Embryonic facial prominence (tissue), 1 donor: ENCODE data around the gene RPL18.
"Not testable (repeated sequence)": the region's sequence is repeated elsewhere in the genome, so short reads cannot be mapped to it uniquely, and the experiment has no call there.

Experiments used
- DNase-seq: peaks from one replicate; pipeline ENCODE4 v3.0.0-alpha.2; 2016; ENCODE audit errors: extremely low spot score

RPL18 gene

DNA sequence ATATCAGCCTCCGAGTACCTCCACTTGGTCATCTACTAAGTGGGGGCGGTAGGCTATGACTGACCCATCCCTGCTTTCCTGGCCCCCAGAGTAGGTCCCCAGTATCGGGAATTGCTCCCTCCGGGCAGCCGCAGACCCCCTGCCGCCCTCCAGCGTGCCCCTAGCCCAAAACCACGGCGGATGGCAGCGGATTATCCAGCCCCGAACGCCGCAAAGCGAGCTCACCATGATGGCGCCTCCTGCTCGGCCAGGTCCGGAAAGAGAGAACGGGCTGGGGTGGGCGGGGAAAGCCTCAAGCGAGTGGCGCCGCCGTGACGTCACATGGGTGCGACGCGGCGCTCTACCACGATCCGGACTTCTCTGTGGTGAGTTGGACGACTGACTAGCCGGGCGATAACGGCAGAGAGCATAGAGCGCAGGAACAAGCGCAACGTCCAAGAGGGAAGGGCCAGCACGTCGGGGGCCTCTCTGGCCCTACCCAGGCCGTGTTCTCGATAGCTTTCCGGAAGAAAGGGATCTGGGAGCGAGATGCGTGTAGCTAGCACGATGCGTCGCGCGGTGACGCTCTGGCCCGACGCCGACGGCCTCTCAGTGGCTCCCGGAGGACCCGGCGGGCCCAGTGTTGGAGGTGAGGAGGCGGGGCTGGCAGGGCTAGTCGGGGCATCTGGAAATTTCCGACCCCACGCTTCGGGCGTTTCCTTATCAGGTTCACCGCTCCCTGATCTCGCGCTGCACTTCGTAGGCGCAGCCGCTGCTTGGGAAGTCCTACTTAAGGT lies at the start of gene RPL18, which contains the start of gene SPHK2:
Gene RPL18, minus strand, starts transcription at position 263 of the 776 bp plus-strand sequence. Its CDS starts 35 bp downstream, at position 228.
Gene SPHK2, plus strand, starts transcription at position 591 of the 776 bp plus-strand sequence. CDS start 1,009 bp downstream, outside the sequence.
- peak; percentile 99 for DNase-seq

DNA sequence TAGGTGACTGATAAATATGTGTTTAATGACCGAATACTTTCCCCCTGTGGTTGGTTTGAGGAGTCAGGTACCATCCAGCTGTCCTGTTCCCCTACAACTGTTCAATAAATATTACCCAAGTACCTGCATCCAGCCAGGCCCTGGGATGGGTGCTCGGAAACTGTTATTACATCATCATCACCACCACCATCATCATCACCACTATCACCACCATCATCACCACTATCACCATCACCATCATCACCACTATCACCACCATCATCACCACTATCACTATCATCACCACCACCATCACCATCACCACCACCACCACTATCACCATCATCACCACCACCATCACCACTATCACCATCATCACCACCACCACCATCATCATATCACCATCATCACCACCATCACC lies 49.8 kb upstream of the RPL18 start:
- DNase-seq: no peak

DNA sequence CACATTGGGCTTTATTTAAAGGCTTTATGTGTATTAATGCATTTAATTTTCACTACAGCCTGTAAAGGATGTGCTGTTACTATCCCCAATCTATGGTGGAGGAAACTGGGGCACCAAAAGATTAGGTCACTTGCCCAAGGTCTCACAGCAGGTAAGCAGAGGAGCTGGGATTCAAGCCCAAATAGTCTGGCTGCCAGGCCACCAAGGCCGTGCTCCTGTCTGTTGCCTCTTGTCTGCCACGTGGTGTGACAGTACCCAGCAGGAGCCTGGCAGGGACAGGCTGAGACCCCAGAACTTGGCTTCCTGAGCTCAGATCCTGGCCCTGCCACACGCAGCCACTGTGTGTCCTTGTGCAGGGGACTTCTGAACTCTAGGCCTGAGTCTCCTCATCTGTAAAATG lies 49.4 kb upstream of the RPL18 start:
- no peak for DNase-seq

DNA sequence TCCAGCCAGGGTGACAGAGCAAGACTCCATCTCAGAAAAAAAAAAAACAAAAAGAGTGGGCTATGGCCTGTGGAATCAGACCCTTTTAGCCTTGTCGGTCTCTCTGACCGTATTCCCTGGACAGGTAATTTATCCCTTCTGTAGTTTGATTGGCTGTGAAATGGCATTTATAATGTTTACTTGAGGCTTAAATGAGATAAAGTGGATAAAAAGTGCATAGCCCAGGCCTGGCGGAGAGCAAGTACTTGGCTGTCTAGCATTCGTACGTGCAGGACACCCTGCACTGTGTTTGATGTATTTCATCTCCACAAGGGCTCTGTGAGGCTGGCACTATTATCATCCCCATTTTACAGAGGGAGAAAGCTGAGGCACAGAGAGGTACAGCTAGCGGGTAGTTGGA lies 46.8 kb upstream of the RPL18 start:
- DNase-seq: no peak

DNA sequence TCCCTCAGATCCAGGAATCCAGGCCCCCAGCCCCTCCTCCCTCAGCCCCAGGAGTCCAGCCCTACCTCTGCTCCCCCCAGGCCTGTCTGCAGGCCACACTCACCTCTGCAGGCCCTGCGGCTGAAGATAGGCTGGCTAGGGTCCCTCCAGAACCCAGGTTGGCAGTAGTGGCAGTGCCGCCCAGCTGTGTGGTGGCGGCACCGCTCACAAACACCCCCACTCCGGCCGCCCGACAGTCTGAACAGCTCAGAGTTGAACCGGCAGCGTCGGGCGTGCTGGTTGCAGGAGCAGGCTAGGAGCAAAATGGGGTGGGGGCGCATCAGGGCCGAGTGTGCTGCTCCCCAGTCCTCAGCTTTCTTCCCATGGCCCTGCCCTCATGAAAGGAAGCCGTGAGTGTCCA lies 45.5 kb upstream of the RPL18 start:
- DNase-seq: no peak

DNA sequence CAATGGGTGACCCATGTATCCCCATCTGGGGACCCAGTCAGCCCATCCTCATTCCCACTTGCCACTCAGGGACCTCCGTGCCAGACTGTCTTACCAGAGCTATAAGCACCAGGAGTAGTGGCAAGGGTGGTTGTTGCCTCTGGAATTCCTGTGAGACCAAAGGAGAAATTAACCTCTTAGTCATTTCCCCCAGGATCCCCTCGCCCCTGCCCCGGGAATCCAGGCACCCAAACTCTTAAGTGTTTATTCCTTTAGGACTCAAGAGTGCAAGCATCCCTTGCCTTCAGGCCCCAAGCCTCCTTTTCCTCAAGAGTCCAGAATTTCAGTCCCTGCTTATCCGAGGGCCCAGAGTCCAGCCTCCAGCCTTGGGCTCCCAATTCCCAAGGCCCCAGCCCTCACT lies 44.7 kb upstream of the RPL18 start:
- no peak for DNase-seq

DNA sequence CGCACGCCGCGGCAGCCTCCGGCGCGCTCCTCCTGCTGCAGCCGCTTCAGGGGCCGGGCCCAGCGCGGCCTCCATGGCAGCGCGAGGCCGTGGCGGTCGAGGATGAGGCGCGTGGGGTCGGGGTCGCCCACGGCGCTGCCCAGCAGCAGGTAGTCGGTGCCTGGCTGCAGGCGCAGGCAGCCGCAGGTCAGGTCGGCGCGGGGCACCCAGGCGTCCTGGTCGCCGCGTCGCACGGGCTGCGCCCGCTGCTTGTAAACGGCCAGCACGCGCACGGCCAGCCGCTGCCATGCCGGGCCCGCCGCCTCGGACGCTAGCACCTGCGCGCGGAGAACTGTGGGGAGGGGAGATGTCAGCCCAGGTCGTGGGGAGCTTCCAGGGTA lies 42.7 kb upstream of the RPL18 start:
- DNase-seq: no peak

DNA sequence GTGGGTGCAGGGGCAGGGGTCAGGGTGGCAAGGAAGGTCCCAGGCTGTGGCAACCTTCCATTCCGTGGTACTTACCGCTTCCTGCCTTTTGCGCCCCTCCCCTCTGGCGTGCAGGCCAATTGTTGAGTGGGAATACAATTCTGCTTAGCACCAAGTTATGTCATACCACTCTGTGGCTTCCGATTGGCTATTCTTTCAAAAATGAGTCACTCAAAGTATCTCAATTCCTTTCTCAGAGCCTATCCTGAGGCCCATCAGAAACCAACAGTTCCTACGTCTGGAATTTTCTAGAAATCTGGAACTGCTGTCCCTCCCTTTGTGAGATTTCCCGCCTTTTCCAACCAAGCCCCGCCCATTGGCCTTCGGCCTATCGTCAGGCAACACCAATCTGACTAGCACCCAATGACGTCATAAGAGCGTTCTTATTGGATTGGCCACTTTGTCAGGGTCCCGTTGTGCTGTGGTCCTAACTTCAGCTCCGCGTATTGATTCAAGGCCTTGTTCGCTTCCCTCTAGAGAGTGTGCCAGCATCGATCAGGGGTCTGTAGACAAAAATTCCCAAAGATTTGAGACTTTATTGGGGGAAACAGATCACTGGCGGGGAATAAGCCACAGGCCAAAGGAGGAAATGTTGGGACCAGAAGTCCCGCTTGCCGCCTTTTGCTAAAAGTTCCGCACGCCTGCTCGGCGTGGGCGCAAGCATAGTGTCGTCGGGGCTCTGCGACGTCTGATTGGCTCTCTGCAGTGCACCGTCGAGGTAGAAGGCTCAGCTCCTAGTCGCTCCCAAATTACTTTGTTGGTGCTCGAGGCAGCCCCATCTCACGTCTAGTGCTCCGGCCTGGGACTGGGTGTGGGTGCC lies 42.1 kb upstream of the RPL18 start:
- no peak for DNase-seq

DNA sequence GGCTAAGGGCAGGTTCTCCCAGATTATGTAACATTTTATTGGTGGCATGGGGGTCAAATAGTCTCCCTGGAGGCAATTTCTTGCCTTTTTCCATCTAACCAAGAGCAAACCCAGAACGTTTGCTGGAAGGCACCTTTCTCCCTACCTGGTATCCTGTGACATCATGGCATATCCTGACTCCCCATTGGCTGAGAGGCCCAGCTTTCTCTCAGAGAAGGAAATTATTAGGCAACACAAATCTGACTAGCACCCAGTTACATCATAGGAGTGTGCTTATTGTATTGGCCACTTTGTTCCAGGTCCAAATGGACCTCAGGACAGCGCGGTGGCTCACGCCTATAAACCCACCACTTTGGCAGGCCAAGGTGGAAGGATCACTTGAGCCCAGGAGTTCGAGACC lies 40.8 kb upstream of the RPL18 start:
- DNase-seq: no peak

DNA sequence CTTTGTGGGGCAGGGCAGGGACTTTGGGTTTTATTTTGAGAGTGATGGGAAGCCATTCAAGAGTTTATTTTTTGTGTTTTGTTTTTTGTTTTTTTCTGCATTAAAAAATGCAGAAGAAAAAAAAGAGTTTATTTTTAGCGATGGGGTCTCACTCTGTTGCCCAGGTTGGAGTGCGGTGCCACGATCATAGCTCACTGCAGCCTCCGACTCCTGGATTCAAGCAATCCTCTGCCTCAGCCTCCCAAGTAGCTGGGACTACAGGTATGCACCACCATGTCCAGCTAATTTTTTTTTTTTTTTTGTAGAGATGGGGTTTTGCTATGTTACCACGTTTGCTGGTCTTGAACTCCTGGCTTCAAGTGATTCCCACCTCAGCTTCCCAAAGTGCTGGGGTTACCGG lies 39.5 kb upstream of the RPL18 start:
- DNase-seq: no peak

DNA sequence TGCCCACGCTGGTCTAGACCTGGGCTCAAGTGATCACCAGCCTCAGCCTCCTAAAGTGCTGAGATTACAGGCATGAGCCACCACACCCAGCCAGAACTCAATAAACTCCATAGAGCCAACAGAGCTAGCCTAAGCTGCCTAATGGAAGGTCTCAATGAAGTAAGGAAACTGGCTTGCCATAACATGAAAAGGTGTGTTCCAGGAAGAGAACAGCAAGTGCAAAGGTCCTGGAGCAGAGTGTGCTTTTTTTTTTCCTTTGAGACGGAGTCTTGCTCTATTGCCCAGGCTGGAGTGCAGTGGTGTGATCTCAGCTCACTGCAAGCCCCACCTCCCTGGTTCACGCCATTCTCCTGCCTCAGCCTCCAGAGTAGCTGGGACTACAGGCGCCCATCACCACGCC lies 38.9 kb upstream of the RPL18 start:
- DNase-seq: not testable (repeated sequence)

DNA sequence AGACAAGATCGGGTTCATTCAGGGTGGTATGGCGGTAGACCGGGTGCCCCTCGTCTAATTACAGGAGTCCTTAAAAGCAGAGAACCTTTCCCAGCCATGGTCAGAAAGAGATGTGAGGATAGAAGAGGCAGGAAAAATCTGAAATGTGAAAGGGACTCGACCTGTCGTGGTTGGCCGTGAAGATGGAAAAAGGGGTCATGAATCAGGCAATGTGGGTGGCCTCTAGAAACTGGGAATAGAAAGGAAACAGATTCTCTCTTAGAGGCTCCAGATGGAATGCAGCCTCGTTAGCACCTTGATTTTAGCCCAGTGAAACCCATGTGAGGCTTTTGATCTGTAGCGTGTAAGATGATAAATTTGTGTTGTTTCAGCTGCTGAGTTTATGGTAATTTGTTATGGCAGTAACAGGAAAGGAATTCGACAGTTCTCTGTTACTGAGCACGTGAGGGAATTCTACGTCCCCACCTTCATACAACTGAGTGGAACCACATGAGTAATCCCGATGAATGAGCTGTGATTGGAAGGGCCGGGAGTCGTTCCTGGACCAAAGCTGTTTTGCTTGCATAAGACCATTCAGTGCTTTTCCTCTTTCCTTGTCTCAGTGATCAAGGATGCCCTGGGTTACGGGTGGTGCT lies 38.0 kb upstream of the RPL18 start:
- DNase-seq: peak; percentile 67

DNA sequence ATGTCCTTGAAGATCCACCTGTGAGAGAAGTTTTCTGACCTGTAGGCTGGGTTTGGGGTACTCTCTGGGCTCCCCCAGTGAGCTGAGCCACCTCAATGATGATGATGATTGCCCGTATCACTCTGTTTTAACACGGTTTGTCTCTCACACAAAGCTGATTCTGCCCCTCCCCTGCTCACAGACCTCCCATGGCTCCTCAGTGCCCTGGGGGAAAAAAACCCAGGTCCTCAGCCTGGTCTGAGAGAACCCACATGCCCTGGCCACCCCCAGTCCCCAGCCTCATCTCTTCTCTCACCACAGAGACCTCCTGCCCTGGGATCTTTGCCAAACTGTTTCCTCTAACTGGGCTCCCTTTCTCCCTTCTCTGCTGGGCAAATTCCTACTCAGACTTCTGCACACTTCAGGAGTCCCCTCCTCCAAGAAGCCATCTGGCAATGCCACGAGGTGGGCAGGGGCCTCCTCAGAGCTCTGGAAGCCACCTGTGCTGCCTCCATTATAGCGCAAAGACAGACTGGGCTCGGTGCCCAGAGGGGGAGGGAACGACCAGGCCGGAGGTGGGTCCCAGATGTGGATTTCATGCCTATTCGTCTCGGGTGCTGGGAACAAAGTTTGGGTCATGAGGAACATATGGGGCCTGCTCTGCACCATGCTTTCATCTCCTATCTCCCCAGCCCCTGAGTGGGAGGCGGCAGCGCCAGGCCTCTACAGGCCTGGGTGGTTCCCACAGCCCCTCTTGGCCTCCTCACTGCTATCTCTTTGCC lies 35.5 kb upstream of the RPL18 start:
- DNase-seq: no peak

DNA sequence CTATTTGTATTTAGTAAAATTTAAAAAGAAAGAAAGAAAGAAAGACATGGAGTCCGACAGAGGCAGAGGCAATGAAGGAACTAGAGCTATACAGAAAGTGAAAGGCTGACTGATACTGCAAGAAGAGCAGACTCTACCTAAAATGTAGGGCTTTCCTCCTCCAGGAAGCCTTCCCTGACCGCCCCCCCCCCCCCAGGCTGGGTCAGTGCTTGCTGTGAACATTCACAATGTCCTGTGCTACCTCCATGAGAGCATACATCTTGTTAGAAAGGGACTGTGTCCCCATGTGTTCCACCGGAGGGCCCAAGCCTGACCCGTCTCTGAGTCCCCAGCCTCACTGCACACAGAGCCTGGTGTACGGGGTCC lies 32.7 kb upstream of the RPL18 start:
- DNase-seq: no peak

DNA sequence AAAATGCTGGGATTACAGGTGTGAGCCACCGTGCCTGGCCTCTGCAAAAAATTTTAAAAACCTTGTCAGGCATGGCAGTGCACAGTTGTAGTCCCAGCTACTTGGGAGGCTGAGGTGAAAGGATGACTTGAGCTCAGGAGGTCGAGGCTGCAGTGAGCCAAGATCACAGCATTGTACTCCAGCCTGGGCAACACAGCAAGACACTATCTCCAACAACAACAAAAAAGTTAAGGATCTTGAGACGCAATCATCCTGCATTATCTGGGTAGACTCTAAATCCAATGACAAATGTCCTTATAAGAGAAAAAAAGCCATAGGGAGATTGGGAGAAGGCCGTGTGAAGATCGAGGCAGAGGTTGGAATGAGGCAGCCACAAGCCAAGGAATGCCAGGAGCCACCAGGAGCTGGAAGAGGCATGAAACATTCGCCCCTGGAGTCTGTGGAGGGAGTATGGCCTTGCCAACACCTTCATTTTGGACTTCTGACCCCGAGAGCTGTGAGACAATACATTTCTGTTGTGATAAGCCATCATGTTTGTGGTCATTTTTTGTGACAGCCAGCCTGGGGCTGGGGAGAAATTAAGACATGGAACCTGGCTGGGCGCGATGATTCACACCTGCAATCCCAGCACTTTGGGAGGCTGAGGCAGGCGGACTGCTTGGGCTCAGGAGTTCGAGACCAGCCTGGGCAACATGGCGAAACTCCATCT lies 32.1 kb upstream of the RPL18 start:
- DNase-seq: no peak

DNA sequence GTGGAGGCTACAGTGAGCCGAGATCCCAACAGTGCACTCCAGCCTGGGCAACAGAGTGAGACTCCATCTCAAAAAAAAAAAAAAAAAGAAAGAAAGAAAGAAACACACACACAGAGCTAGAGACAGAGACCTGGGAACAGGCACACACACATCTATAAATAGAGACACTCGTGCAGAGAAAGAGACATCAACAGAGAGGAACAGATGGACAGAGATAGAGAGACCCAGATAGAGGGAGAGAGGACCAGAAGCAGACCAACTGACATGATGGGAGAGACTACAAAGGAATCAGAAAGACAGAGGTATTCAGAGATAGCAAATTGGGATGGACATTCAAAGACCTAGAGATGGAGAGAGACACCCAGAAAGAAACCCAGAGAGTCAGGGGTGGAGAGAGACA lies 29.2 kb upstream of the RPL18 start:
- peak; percentile 3 for DNase-seq

DNA sequence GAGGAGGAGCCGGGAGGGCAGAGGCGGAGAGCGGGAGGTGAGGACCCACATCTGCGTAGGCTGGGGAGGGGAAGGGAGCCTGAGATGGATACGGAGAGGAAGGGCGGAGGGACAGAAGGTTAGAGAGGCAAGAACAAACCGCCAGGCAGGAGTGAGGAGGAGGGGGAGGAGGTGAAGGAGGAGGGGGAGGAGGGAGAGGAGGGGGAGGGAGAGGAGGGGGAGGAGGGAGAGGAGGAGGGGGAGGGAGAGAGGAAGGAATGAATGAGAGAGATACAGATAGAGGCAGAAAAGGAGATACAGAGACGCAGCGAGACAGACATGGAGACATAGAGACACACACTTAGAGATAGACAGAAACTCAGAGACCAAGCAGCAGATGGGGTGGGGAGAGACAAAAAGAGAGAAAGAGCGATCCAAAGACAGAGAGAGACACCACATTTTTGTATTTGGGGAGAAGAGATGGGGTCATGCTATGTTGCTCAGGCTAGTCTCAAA lies 27.8 kb upstream of the RPL18 start:
- peak; percentile 5 for DNase-seq

DNA sequence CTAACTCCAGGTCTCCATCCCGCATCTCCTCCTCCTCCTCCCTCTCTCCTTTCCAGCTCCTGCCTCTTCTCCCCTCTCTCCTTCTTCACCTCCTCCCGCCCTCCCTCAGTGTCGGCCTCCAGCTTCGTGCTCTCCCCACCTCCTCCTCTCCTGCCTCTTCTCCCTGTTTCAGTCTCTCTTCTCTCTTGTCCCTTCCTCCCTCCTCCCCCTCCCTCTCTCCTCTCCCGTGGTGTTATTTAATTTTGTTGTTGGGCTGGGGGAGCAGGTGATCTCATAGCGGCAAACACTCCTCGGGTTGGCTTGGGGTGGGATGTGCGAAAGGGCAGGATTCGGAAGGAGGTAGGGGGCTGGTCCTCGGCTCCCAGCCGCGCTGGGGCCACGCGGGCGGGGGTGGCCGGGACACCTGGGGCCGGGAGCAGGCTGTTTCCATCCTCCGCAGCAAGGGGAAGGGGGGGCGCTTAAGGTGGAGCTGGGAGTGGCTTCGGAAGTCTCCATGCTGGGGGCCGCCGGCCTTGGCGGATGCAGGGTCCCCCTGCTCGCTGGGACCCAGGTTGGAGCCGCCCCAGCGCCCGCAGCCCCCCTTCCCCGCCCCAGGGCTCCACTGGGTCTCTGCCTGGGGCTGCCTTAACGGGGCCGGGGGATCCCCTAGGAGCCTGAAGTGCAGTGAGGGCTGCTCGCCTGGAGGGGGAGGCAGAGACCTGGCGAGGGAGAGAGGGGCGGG lies 27.2 kb upstream of the RPL18 start, which contains the start of gene CA11:
Gene CA11, minus strand, starts transcription at position 187 of the 721 bp plus-strand sequence. CDS start 555 bp downstream, outside the sequence.
- DNase-seq: peak; percentile 85

DNA sequence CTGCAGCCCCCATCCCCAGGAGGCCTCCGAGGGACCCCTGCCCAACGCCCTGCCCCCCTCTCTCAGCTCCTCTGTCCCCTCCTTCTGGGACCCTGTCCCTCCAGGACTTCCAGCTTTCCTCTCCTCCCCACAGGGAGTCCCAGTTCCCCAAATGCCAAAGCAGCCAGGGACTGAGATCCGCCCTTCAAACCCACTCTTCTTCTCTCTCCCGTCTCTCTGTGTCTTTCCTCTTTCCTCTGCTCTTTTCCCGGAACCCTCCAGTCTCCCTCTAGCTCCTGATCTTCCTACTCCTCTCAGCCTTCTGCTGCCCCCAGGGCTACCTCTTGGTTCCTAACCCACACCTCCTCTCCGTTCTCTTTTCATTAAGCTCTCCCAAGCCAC lies 26.6 kb upstream of the RPL18 start:
- no peak for DNase-seq
